ENCODE data around the gene OR56A4. TPM values are rescaled to one million over a fixed set of nuclear protein-coding genes. Genes with fewer than 3 reads are reported as not detected.

Gene OR56A4
- total RNA-seq: under 1 TPM in 1 of 9 donors, not detected in 8; under 0.01 TPM
- not detected for polyA plus RNA-seq
- long read RNA-seq, donor 1: 0 reads
- long read RNA-seq, donor 2: 0 reads
- long read RNA-seq, donor 3: 0 reads
- long read RNA-seq, donor 4: 0 reads
- long read RNA-seq, donor 5: 0 reads
- long read RNA-seq, donor 6: 0 reads
- long read RNA-seq, donor 7: 0 reads
- long read RNA-seq, donor 8: 0 reads
- long read RNA-seq, donor 9: 0 reads
- long read RNA-seq, donor 10: 0 reads

- no peaks in the 10 kb centered on the region for H3K36me3 ChIP-seq (replicated peaks in 1 of 2)
- intact Hi-C loops (cut with DNase I): no loop called here
- no peak within 1 kb of the TSS for H3K4me3 ChIP-seq
- no peaks in the 10 kb centered on the region for H3K4me1 ChIP-seq (replicated peaks in 1 of 2)
- no peak for TF ChIP-seq CTCF (IDR thresholded peaks at IDR 0.05)
- no peak for TF ChIP-seq POLR2A (IDR thresholded peaks at IDR 0.05)
- DNase-seq: no peak
- no peaks in the 10 kb centered on the region for H3K9me3 ChIP-seq (replicated peaks in 1 of 3)
- no peaks in the 10 kb centered on the region for H3K27me3 ChIP-seq
- no peak within 1 kb of the TSS for H3K27ac ChIP-seq
Measured at GRCh38 chr11:6006846-6007245, at the start of gene OR56A4. Gene OR56A4 (minus strand): TSS chr11:6006946. CDS start chr11:6002992, 3,954 bp downstream.

GRCh38 chr11:6055569-6055968, 48.8 kb upstream of the OR56A4 start:
- Histone ChIP-seq H3K27ac (no peak overlapping the region), H3K9me3 (replicated peaks in 1 of 3) (no peaks in the 10 kb centered on the region), H3K27me3 (no peaks in the 10 kb centered on the region), H3K36me3 (replicated peaks in 1 of 2) (no peaks in the 10 kb centered on the region), H3K4me1 (replicated peaks in 1 of 2) (no peaks in the 10 kb centered on the region), H3K4me3 (no peak overlapping the region)
- intact Hi-C loops (cut with DNase I): no loop called here
- TF ChIP-seq CTCF (IDR thresholded peaks at IDR 0.05) (no peak), POLR2A (IDR thresholded peaks at IDR 0.05) (no peak)
- no peak for DNase-seq

- H3K4me1 ChIP-seq (replicated peaks in 1 of 2): no peaks in the 10 kb centered on the region
- H3K27me3 ChIP-seq: no peaks in the 10 kb centered on the region
- H3K4me3 ChIP-seq: no peak overlapping the region
Measured at GRCh38 chr11:6052374-6052773, 45.6 kb upstream of the OR56A4 start.

GRCh38 chr11:6040874-6041273, 34.1 kb upstream of the OR56A4 start:
- Histone ChIP-seq H3K4me3 (no peak overlapping the region), H3K9me3 (replicated peaks in 1 of 3) (no peaks in the 10 kb centered on the region), H3K4me1 (replicated peaks in 1 of 2) (no peaks in the 10 kb centered on the region), H3K27me3 (no peaks in the 10 kb centered on the region), H3K36me3 (replicated peaks in 1 of 2) (no peaks in the 10 kb centered on the region), H3K27ac (no peak overlapping the region)
- DNase-seq: no peak
- intact Hi-C loops (cut with DNase I): no loop called here
- WGBS, 4 donors: 39 to 46% (median 43%) methylated on average over 4 of the region's 4 CpGs
- TF ChIP-seq CTCF (IDR thresholded peaks at IDR 0.05) (no peak), POLR2A (IDR thresholded peaks at IDR 0.05) (no peak)

More at GRCh38 chr11:6052374-6052773, 45.6 kb upstream of the OR56A4 start:
- H3K27ac ChIP-seq: no peak overlapping the region
- intact Hi-C loops (cut with DNase I): no loop called here
- no peaks in the 10 kb centered on the region for H3K36me3 ChIP-seq (replicated peaks in 1 of 2)
- no peak for TF ChIP-seq POLR2A (IDR thresholded peaks at IDR 0.05)
- no peak for TF ChIP-seq CTCF (IDR thresholded peaks at IDR 0.05)
- no peak for DNase-seq
- WGBS, 4 donors: 55 to 73% (median 63%) methylated on average over 3 of the region's 3 CpGs
- no peaks in the 10 kb centered on the region for H3K9me3 ChIP-seq (replicated peaks in 1 of 3)
